Measurements from ENCODE around the gene KLRF2.

DNA sequence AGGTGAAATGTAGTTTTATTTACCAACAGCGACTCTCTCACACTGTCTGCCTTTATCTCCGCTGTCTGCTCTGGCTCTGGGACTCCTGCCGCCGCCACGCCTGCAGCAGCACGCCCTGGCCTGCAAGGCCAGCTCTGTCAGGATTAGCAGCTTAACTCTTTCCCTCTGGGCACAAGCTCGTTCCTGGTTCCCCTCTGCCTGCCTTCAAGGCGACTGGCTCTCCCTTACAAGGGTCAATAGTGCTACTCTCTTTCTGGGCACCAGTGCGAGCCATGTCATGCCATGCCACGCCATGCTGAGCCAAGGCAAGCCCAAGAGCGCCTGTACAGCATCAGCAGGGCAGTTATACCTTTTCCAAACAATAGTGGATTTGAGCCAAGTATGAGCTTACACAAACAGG, 8.5 kb upstream of the KLRF2 start:
- TF ChIP-seq CTCF (IDR thresholded peaks at IDR 0.05) (no peak), POLR2A (IDR thresholded peaks at IDR 0.05; ENCODE audit: low read depth) (no peak)

Measured in esophagus muscularis mucosa (tissue), 3 donors.